SK-N-MC (cell line): ENCODE results near the gene TIPIN.
"Not testable (repeated sequence)": the region's sequence is repeated elsewhere in the genome, so short reads cannot be mapped to it uniquely, and the experiment has no call there.

Source experiments
- EZH2 ChIP-seq: fragments of 200-600 bp; sonication (generic); IDR thresholded peaks from one replicate; pipeline ENCODE4 v1.6.1; 2017; ENCODE audit warnings: antibody characterized with exemption
- FOXP2 ChIP-seq: optimal IDR thresholded peaks from 2 replicates; pipeline ENCODE3; 2011; ENCODE audit warnings: mild to moderate bottlenecking, moderate library complexity; ENCODE audit not compliant: insufficient read depth; ENCODE audit errors: extremely low read length, control extremely low read depth
- POLR2AphosphoS5 ChIP-seq: IDR thresholded peaks from 2 replicates; pipeline ENCODE4 v1.6.1; 2012; ENCODE audit warnings: mild to moderate bottlenecking, low read depth, low read length, borderline replicate concordance

DNA sequence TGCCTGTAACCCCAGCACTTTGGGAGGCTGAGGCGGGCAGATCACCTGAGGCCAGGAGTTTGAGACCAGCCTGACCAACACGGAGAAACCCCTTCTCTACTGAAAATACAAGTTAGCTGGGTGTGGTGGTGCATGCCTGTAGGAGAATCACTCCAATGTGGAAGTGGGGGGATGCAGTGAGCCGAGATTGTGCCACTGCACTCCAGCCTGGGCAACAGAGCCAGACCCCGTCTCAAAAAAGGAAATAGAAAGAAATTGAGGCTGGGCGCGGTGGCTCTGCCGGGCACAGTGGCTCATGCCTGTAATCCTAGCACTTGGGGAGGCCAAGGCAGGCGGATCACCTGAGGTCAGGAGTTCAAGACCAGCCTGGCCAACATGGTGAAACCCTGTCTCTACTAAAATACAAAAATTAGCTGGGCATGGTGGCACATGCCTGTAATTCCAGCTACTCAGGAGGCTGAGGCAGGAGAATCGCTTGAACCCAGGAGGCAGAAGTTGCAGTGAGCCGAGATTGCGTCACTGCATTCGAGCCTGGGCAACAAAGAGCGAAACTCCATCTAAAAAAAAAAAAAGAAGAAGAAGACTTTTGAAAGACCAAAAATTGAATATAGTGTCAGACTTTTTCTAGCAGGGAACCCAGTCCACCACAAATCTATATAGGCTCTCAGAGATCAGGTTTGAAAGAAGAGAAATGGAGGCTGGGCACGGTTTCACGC lies 5.4 kb upstream of the TIPIN start:
- not testable (repeated sequence) for TF ChIP-seq EZH2, POLR2AphosphoS5, FOXP2
